GM18873 (cell line): Measurements from ENCODE around the gene TCF7L1.
"Not testable (repeated sequence)": the region's sequence is repeated elsewhere in the genome, so short reads cannot be mapped to it uniquely, and the experiment has no call there.

ENCODE experiments used
- ATAC-seq: cut with Tn5 transposase; IDR thresholded peaks from one replicate; pipeline ENCODE4 v1.9.1; 2021; ENCODE audit warnings: mild to moderate bottlenecking, moderate library complexity, moderate number of reproducible peaks; ENCODE audit not compliant: unreplicated experiment, low FRiP score

TCF7L1 gene

GRCh38 chr2:85180322-85181133 is 47.3 kb downstream of the TCF7L1 start:
- no peak for ATAC-seq

- ATAC-seq, result no peak
These were observed 48.0 kb downstream of the TCF7L1 start for GRCh38 chr2:85181134-85181631.

- ATAC-seq, result no peak
These were observed 48.8 kb downstream of the TCF7L1 start for GRCh38 chr2:85181844-85182456.

GRCh38 chr2:85183076-85183475 is 49.9 kb downstream of the TCF7L1 start:
- no peak for ATAC-seq

- no peak for ATAC-seq
These were observed 50.3 kb downstream of the TCF7L1 start for GRCh38 chr2:85183479-85183878.

GRCh38 chr2:85184231-85184630 is 51.0 kb downstream of the TCF7L1 start:
- ATAC-seq, result no peak

- no peak for ATAC-seq
These were observed 51.8 kb downstream of the TCF7L1 start for GRCh38 chr2:85184990-85185389.

- no peak for ATAC-seq
These were observed 52.3 kb downstream of the TCF7L1 start for GRCh38 chr2:85185431-85185940.

GRCh38 chr2:85187069-85187468 is 53.9 kb downstream of the TCF7L1 start:
- ATAC-seq, result no peak

GRCh38 chr2:85188852-85189251 is 55.7 kb downstream of the TCF7L1 start:
- ATAC-seq, result no peak

- ATAC-seq, result no peak
These were observed 56.5 kb downstream of the TCF7L1 start for GRCh38 chr2:85189606-85190270.

GRCh38 chr2:85191157-85191556 is 58.0 kb downstream of the TCF7L1 start:
- ATAC-seq, result no peak

- no peak for ATAC-seq
These were observed 61.7 kb downstream of the TCF7L1 start for GRCh38 chr2:85194780-85195480.

- no peak for ATAC-seq
These were observed 62.8 kb downstream of the TCF7L1 start for GRCh38 chr2:85195956-85196355.

- no peak for ATAC-seq
These were observed 66.5 kb downstream of the TCF7L1 start for GRCh38 chr2:85199698-85200097.

GRCh38 chr2:85209887-85210286 is 76.7 kb downstream of the TCF7L1 start:
- no peak for ATAC-seq

GRCh38 chr2:85210511-85210910 is 77.3 kb downstream of the TCF7L1 start:
- ATAC-seq, result no peak

GRCh38 chr2:85211606-85212005 is 78.4 kb downstream of the TCF7L1 start:
- not testable (repeated sequence) for ATAC-seq

- ATAC-seq, result no peak
These were observed 79.6 kb downstream of the TCF7L1 start for GRCh38 chr2:85212841-85213240.

GRCh38 chr2:85213404-85213803 is 80.2 kb downstream of the TCF7L1 start:
- ATAC-seq, result no peak
